SU-DHL-6 (cell line): ENCODE measurements around the gene RAD51B.

Source experiments
- CTCF ChIP-seq: fragments of 200-600 bp; sonication (generic); IDR thresholded peaks from one replicate; pipeline ENCODE4 v1.5.1; 2017; ENCODE audit warnings: antibody characterized with exemption, mild to moderate bottlenecking, low read length, moderate library complexity; ENCODE audit not compliant: insufficient read depth, poor library complexity, severe bottlenecking
- EZH2phosphoT487 ChIP-seq: fragments of 200-600 bp; sonication (generic), shearing (Covaris generic); conservative IDR thresholded peaks from 2 replicates; pipeline ENCODE4 v1.6.1; 2018; ENCODE audit warnings: mild to moderate bottlenecking, antibody characterized with exemption, low read length, moderate library complexity, mixed read lengths

- TF ChIP-seq CTCF (no peak), EZH2phosphoT487 (no peak)
Measured at GRCh38 chr14:68676511-68676943, 856.9 kb downstream of the RAD51B start.
